CD8-positive, alpha-beta memory T cell (primary cell): ENCODE measurements around the gene TRAF3IP1. TPM values are rescaled to one million over a fixed set of nuclear protein-coding genes. Genes with fewer than 3 reads are reported as not detected.
"Not testable (repeated sequence)": the region's sequence is repeated elsewhere in the genome, so short reads cannot be mapped to it uniquely, and the experiment has no call there.

ENCODE experiments used
- CTCF ChIA-PET: fragments of 350-600 bp; sonication (Branson Sonifier 250); formaldehyde crosslinking; loops from one replicate; lab custom pipeline; 2021; ENCODE audit warnings: antibody characterized with exemption; lab: Charles Lee
- POLR2A ChIA-PET: fragments of 350-600 bp; sonication (Branson Sonifier 250); formaldehyde crosslinking; loops from one replicate; lab custom pipeline; 2021; ENCODE audit warnings: antibody characterized with exemption; lab: Charles Lee
- DNase-seq, 5 donors: peaks; one replicate each; pipeline versions ENCODE4 v3.0.0 to v3.0.0-alpha.2; 2020 to 2022; ENCODE audit warnings: mixed read lengths in 1 of 5
- H3K27ac ChIP-seq: one replicate; pipeline ENCODE4 v1.7.0; 2013; ENCODE audit warnings: low read depth, mild to moderate bottlenecking, low read length, moderate library complexity
- H3K27me3 ChIP-seq: 2 replicates; pipeline ENCODE4 v1.7.0; 2013; ENCODE audit warnings: low read length, mild to moderate bottlenecking; ENCODE audit not compliant: insufficient read depth, poor library complexity, severe bottlenecking
- H3K36me3 ChIP-seq: 2 replicates; pipeline ENCODE4 v1.7.0; 2013; ENCODE audit warnings: mild to moderate bottlenecking, low read length, moderate library complexity; ENCODE audit not compliant: insufficient read depth
- H3K4me1 ChIP-seq: 2 replicates; pipeline ENCODE4 v1.7.0; 2013; ENCODE audit warnings: mild to moderate bottlenecking, low read length, moderate library complexity; ENCODE audit not compliant: insufficient read depth
- H3K4me3 ChIP-seq: 2 replicates; pipeline ENCODE4 v1.7.0; 2013; ENCODE audit warnings: mild to moderate bottlenecking, low read length
- H3K9me3 ChIP-seq: 2 replicates; pipeline ENCODE4 v1.7.0; 2013; ENCODE audit warnings: mild to moderate bottlenecking, low read length
- H3K27ac Mint-ChIP-seq, 8 donors: one replicate each; pipeline ENCODE4 v1.8.0; 2020 to 2021; ENCODE audit warnings: mixed read lengths in 8 of 8, mild to moderate bottlenecking in 6 of 8, inconsistent platforms in 3 of 8, moderate library complexity in 3 of 8
- H3K27me3 Mint-ChIP-seq, 2 donors: one replicate each; pipeline ENCODE4 v1.8.0; 2020 to 2021; ENCODE audit warnings: mixed read lengths in 2 of 2, mild to moderate bottlenecking in 1 of 2, moderate library complexity in 1 of 2
- H3K36me3 Mint-ChIP-seq, 3 donors: one replicate each; pipeline ENCODE4 v1.8.0; 2020 to 2021; ENCODE audit warnings: mixed read lengths in 3 of 3, inconsistent platforms in 1 of 3, mild to moderate bottlenecking in 1 of 3
- H3K4me1 Mint-ChIP-seq, 3 donors: one replicate each; pipeline ENCODE4 v1.8.0; 2020 to 2021; ENCODE audit warnings: mixed read lengths in 3 of 3, inconsistent platforms in 1 of 3, mild to moderate bottlenecking in 1 of 3
- H3K4me3 Mint-ChIP-seq, 7 donors: one replicate each; pipeline ENCODE4 v1.8.0; 2020 to 2021; ENCODE audit warnings: mixed read lengths in 7 of 7, mild to moderate bottlenecking in 6 of 7, moderate library complexity in 4 of 7, inconsistent platforms in 2 of 7
- H3K9me3 Mint-ChIP-seq, 5 donors: one replicate each; pipeline ENCODE4 v1.8.0; 2020 to 2022; ENCODE audit warnings: mixed read lengths in 5 of 5, mild to moderate bottlenecking in 3 of 5, moderate library complexity in 2 of 5, inconsistent platforms in 1 of 5
- polyA plus RNA-seq: library from polyadenylated mRNA; unstranded; fragments of 300-500 nt; fragmentation: Illumina TruSeq; gene quantifications from one replicate; pipeline ENCODE4 v1.2.3, GENCODE V29; 2021
- total RNA-seq, 2 experiments: library from RNA; stranded (reverse); gene quantifications; one replicate each; pipeline ENCODE4 v1.2.3, GENCODE V29; 2021

The TRAF3IP1 gene
- 10 to 100 TPM; 14.7 to 15.9 TPM for total RNA-seq
- 10.2 TPM for polyA plus RNA-seq

- ChIA-PET CTCF (no interaction called here), POLR2A (no interaction called here)
- peak within 1 kb of the TSS; percentile 76 to 92 (median 82) for H3K4me3 Mint-ChIP-seq
- H3K27ac ChIP-seq, result no peak within 1 kb of the TSS
- H3K27me3 ChIP-seq, result no peaks in the 10 kb centered on the region
- H3K4me1 Mint-ChIP-seq, result peaks cover 21 to 26% (median 25%) of the 10 kb centered on the region in 3 donors
- peaks cover 14% of the 10 kb centered on the region for H3K4me1 ChIP-seq
- H3K4me3 ChIP-seq, result peak within 1 kb of the TSS; percentile 63
- peak; percentile 84 to 91 (median 85) for DNase-seq
- no peaks in the 10 kb centered on the region for H3K9me3 Mint-ChIP-seq
- H3K36me3 ChIP-seq, result no peaks in the 10 kb centered on the region
- peaks cover 0 to 8% (median 5%) of the 10 kb centered on the region in 3 donors for H3K36me3 Mint-ChIP-seq
- H3K27me3 Mint-ChIP-seq, result peaks cover 3 to 7% of the 10 kb centered on the region in 2 donors
- H3K9me3 ChIP-seq, result no peaks in the 10 kb centered on the region
- peak within 1 kb of the TSS; percentile 29 to 81 (median 61) for H3K27ac Mint-ChIP-seq
These were observed at the start of gene TRAF3IP1 for GRCh38 chr2:238320246-238320647. Gene TRAF3IP1, plus strand, starts transcription at chr2:238320518. Its CDS starts 145 bp downstream, at chr2:238320663.

- Histone ChIP-seq H3K27ac (no peak overlapping the region), H3K4me1 (no peaks in the 10 kb centered on the region), H3K36me3 (no peaks in the 10 kb centered on the region), H3K4me3 (no peak overlapping the region), H3K27me3 (no peaks in the 10 kb centered on the region), H3K9me3 (no peaks in the 10 kb centered on the region)
- ChIA-PET POLR2A (no interaction called here), CTCF (interaction anchor here (0.6 to 0.9 kb wide), 2 partner anchors 346 to 347 kb away, joined by 3 read pairs; no protein-coding TSS in a partner anchor)
- Mint-ChIP-seq H3K27me3 (no peaks in the 10 kb centered on the region), H3K4me1 (no peaks in the 10 kb centered on the region), H3K4me3 (no peak overlapping the region), H3K36me3 (peaks cover 13 to 83% (median 16%) of the 10 kb centered on the region in 3 donors), H3K9me3 (no peaks in the 10 kb centered on the region), H3K27ac (no peak overlapping the region)
- peak in 1 of 5 donors; percentile 20 for DNase-seq
These were observed 49.7 kb upstream of the TRAF3IP1 start for GRCh38 chr2:238270606-238271005.

- no peaks in the 10 kb centered on the region for H3K27me3 Mint-ChIP-seq
- ChIA-PET POLR2A (no interaction called here), CTCF (interaction anchor here (0.6 kb wide), 1 partner anchor 347 kb away, joined by 3 read pairs; no protein-coding TSS in a partner anchor)
- Histone ChIP-seq H3K4me1 (no peaks in the 10 kb centered on the region), H3K36me3 (no peaks in the 10 kb centered on the region), H3K4me3 (no peak overlapping the region), H3K27ac (no peak overlapping the region), H3K27me3 (no peaks in the 10 kb centered on the region), H3K9me3 (no peaks in the 10 kb centered on the region)
- H3K36me3 Mint-ChIP-seq, result peaks cover 13 to 83% (median 16%) of the 10 kb centered on the region in 3 donors
- H3K4me1 Mint-ChIP-seq, result no peaks in the 10 kb centered on the region
- peak in 1 of 5 donors; percentile 15 for DNase-seq
- no peak overlapping the region for H3K4me3 Mint-ChIP-seq
- no peaks in the 10 kb centered on the region for H3K9me3 Mint-ChIP-seq
- H3K27ac Mint-ChIP-seq, result no peak overlapping the region
These were observed 49.2 kb upstream of the TRAF3IP1 start for GRCh38 chr2:238271061-238271554.

- CTCF ChIA-PET, result interaction anchor here (0.7 kb wide), 1 partner anchor 8 kb away, joined by 4 read pairs; no protein-coding TSS in a partner anchor
- H3K36me3 ChIP-seq, H3K4me1 Mint-ChIP-seq, H3K27ac ChIP-seq, DNase-seq, H3K9me3 Mint-ChIP-seq, H3K4me1 ChIP-seq, H3K9me3 ChIP-seq, H3K27me3 ChIP-seq, H3K4me3 ChIP-seq, H3K27me3 Mint-ChIP-seq, POLR2A ChIA-PET, H3K4me3 Mint-ChIP-seq: not testable (repeated sequence)
- peaks cover 13 to 84% (median 20%) of the 10 kb centered on the region in 3 donors for H3K36me3 Mint-ChIP-seq
- H3K27ac Mint-ChIP-seq, result peak overlapping the region in 1 of 8 donors; percentile 63
These were observed 48.6 kb upstream of the TRAF3IP1 start for GRCh38 chr2:238271686-238272085.

- no peaks in the 10 kb centered on the region for H3K27me3 Mint-ChIP-seq
- Histone ChIP-seq H3K27ac (no peak overlapping the region), H3K4me3 (no peak overlapping the region), H3K9me3 (no peaks in the 10 kb centered on the region), H3K27me3 (no peaks in the 10 kb centered on the region), H3K4me1 (no peaks in the 10 kb centered on the region), H3K36me3 (peaks cover 6% of the 10 kb centered on the region)
- peak in 1 of 5 donors; percentile 31 for DNase-seq
- H3K4me1 Mint-ChIP-seq, result no peaks in the 10 kb centered on the region
- ChIA-PET POLR2A (no interaction called here), CTCF (interaction anchor here (0.7 kb wide), 1 partner anchor 9 kb away, joined by 4 read pairs; no protein-coding TSS in a partner anchor)
- no peak overlapping the region for H3K4me3 Mint-ChIP-seq
- peaks cover 12 to 87% (median 21%) of the 10 kb centered on the region in 3 donors for H3K36me3 Mint-ChIP-seq
- no peak overlapping the region for H3K27ac Mint-ChIP-seq
- H3K9me3 Mint-ChIP-seq, result no peaks in the 10 kb centered on the region
These were observed 48.2 kb upstream of the TRAF3IP1 start for GRCh38 chr2:238272156-238272555.

GRCh38 chr2:238273433-238273832, 46.9 kb upstream of the TRAF3IP1 start:
- H3K4me3 Mint-ChIP-seq, H3K36me3 ChIP-seq, H3K4me1 Mint-ChIP-seq, H3K27me3 Mint-ChIP-seq, POLR2A ChIA-PET, H3K4me1 ChIP-seq, H3K4me3 ChIP-seq, H3K9me3 Mint-ChIP-seq, H3K27me3 ChIP-seq, H3K9me3 ChIP-seq, H3K27ac ChIP-seq, H3K27ac Mint-ChIP-seq: not testable (repeated sequence)
- DNase-seq, result peak in 1 of 5 donors; percentile 7
- CTCF ChIA-PET, result interaction anchor here (2.0 kb wide), 1 partner anchor 10 kb away, joined by 7 read pairs; no protein-coding TSS in a partner anchor
- peaks cover 9 to 85% (median 21%) of the 10 kb centered on the region in 3 donors for H3K36me3 Mint-ChIP-seq

GRCh38 chr2:238274152-238274865, 46.0 kb upstream of the TRAF3IP1 start:
- no peaks in the 10 kb centered on the region for H3K9me3 Mint-ChIP-seq
- no peak overlapping the region for H3K4me3 Mint-ChIP-seq
- no peaks in the 10 kb centered on the region for H3K27me3 ChIP-seq
- CTCF ChIA-PET, result interaction anchor here (1.6 to 2.0 kb wide), 2 partner anchors 11 kb away, joined by 7 to 9 read pairs; no protein-coding TSS in a partner anchor
- H3K36me3 Mint-ChIP-seq, result peaks cover 9 to 80% (median 19%) of the 10 kb centered on the region in 3 donors
- DNase-seq, result peak in 1 of 5 donors; percentile 36
- no peaks in the 10 kb centered on the region for H3K4me1 ChIP-seq
- H3K27me3 Mint-ChIP-seq, result no peaks in the 10 kb centered on the region
- H3K27ac ChIP-seq, result no peak overlapping the region
- H3K4me3 ChIP-seq, result no peak overlapping the region
- peak overlapping the region in 1 of 8 donors; percentile 5 for H3K27ac Mint-ChIP-seq
- no peaks in the 10 kb centered on the region for H3K9me3 ChIP-seq
- POLR2A ChIA-PET, result no interaction called here
- H3K36me3 ChIP-seq, result peaks cover 6% of the 10 kb centered on the region
- peaks cover 0 to 3% (median 0%) of the 10 kb centered on the region in 3 donors for H3K4me1 Mint-ChIP-seq

- H3K27me3 ChIP-seq, result no peaks in the 10 kb centered on the region
- H3K9me3 Mint-ChIP-seq, result no peaks in the 10 kb centered on the region
These were observed 42.6 kb upstream of the TRAF3IP1 start for GRCh38 chr2:238277695-238278094.

More at GRCh38 chr2:238277695-238278094, 42.6 kb upstream of the TRAF3IP1 start:
- DNase-seq, result peak in 1 of 5 donors; percentile 13
- Mint-ChIP-seq H3K36me3 (peaks cover 3 to 49% (median 12%) of the 10 kb centered on the region in 3 donors), H3K4me1 (peaks cover 7 to 20% (median 13%) of the 10 kb centered on the region in 3 donors), H3K4me3 (no peak overlapping the region), H3K27ac (peak overlapping the region in 2 of 8 donors; percentile 37 to 63), H3K27me3 (no peaks in the 10 kb centered on the region)
- no peak overlapping the region for H3K4me3 ChIP-seq
- no peaks in the 10 kb centered on the region for H3K4me1 ChIP-seq
- H3K27ac ChIP-seq, result no peak overlapping the region
- ChIA-PET CTCF (no interaction called here), POLR2A (no interaction called here)
- H3K36me3 ChIP-seq, result peaks cover 6% of the 10 kb centered on the region
- no peaks in the 10 kb centered on the region for H3K9me3 ChIP-seq
